Esophagus muscularis mucosa (tissue), 3 donors: ENCODE data around the gene GID4.

Source experiments
- POLR2A ChIP-seq: fragments of 450-650 bp; IDR thresholded peaks from one replicate; pipeline ENCODE4 v1.6.1; 2017; ENCODE audit warnings: antibody characterized with exemption, moderate library complexity, mild to moderate bottlenecking, low read depth
- TF ChIP-seq, protein P1 (sequence below), 3 experiments: fragments of 200-600 bp in 2 of 3; fragments of 450-650 bp in 1 of 3; sonication (generic) in 2 of 3; IDR thresholded peaks; one replicate each; pipeline ENCODE4 v1.5.1; 2017 to 2019; ENCODE audit warnings: antibody characterized with exemption in 3 of 3, mild to moderate bottlenecking in 2 of 3, moderate library complexity in 1 of 3

DNA sequence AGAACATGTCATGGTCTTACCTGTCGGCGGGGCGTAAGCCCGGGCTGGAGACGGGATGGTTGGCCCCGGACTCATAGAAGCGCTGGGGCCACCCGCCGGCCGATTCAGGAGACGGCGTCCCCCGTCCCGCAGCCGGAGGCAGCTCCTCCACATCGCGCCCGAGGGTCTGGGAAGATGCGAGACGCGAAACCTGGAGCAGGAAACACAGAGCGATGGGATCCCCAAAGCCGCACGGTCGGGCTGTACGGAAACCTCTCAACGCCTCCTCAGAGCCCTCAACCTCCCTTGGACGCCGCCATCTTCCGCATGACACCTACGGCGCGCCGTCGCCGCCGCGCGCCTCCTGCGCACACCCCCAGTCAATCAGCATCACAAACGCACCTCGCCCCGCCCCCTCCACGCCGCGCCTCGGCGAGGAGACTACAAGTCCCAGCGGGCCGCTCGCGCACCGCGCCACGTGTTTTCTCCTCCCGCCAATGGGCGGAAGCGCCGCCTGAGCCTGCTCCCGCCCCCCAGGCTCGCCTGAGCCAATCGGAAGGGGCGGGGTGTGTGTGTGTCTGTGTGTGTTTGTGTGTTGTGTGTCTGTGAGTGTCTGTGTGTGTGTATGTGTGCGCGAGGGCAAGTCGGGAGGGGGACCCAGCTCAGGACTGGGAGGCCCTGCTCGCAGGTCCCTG, at the start of gene GID4, which contains the start of gene ATPAF2:
- TF ChIP-seq, protein P1, sequence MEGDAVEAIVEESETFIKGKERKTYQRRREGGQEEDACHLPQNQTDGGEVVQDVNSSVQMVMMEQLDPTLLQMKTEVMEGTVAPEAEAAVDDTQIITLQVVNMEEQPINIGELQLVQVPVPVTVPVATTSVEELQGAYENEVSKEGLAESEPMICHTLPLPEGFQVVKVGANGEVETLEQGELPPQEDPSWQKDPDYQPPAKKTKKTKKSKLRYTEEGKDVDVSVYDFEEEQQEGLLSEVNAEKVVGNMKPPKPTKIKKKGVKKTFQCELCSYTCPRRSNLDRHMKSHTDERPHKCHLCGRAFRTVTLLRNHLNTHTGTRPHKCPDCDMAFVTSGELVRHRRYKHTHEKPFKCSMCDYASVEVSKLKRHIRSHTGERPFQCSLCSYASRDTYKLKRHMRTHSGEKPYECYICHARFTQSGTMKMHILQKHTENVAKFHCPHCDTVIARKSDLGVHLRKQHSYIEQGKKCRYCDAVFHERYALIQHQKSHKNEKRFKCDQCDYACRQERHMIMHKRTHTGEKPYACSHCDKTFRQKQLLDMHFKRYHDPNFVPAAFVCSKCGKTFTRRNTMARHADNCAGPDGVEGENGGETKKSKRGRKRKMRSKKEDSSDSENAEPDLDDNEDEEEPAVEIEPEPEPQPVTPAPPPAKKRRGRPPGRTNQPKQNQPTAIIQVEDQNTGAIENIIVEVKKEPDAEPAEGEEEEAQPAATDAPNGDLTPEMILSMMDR (IDR thresholded peaks at IDR 0.05): peak in 2 of 3 experiments; percentile 4 to 6
- no peak for TF ChIP-seq POLR2A
